ENCODE data around the gene CYP24A1. TPM values are rescaled to one million over a fixed set of nuclear protein-coding genes. Genes with fewer than 3 reads are reported as not detected.

The CYP24A1 gene
- total RNA-seq, 1 donor from 2014 or later: not detected

- Mint-ChIP-seq H3K27me3 (ENCODE audit: insufficient read depth, low read depth) (peaks cover 3% of the 10 kb centered on the region), H3K27ac (no peak overlapping the region), H3K4me1 (peaks cover 9% of the 10 kb centered on the region), H3K4me3 (no peak overlapping the region), H3K36me3 (no peaks in the 10 kb centered on the region), H3K9me3 (peaks cover 2% of the 10 kb centered on the region)
- TF ChIP-seq EZH2 (IDR thresholded peaks at IDR 0.05) (no peak), CTCF (IDR thresholded peaks at IDR 0.05) (no peak), EZH2phosphoT487 (IDR thresholded peaks at IDR 0.05) (no peak)
- no peak overlapping the region for H2AFZ ChIP-seq (replicated peaks)
- H3K79me2 ChIP-seq (ENCODE audit: low read depth): no peaks in the 10 kb centered on the region
- H4K20me1 ChIP-seq (ENCODE audit: low read depth): no peaks in the 10 kb centered on the region
- H3K27me3 ChIP-seq: no peaks in the 10 kb centered on the region
- H3K4me2 ChIP-seq: no peak overlapping the region
- no peak overlapping the region for H3K9ac ChIP-seq
- H3K9me3 ChIP-seq (ENCODE audit: low read depth): no peaks in the 10 kb centered on the region
- no peaks in the 10 kb centered on the region for H3F3A ChIP-seq (ENCODE audit: low read depth)
- no peak overlapping the region for H3K27ac ChIP-seq
- H3K36me3 ChIP-seq: no peaks in the 10 kb centered on the region
- H3K4me1 ChIP-seq: no peaks in the 10 kb centered on the region
- no peak for DNase-seq (ENCODE audit: low spot score)
- H3K4me3 ChIP-seq: no peak overlapping the region
These were observed 22.0 kb upstream of the CYP24A1 start for GRCh38 chr20:54195483-54196472.

GRCh38 chr20:54194724-54195438 lies 21.1 kb upstream of the CYP24A1 start:
- no peaks in the 10 kb centered on the region for H3K79me2 ChIP-seq (ENCODE audit: low read depth)
- no peak overlapping the region for H2AFZ ChIP-seq (replicated peaks)
- H3K9ac ChIP-seq: no peak overlapping the region
- Mint-ChIP-seq H3K27ac (no peak overlapping the region), H3K4me1 (peaks cover 9% of the 10 kb centered on the region), H3K4me3 (no peak overlapping the region), H3K9me3 (peaks cover 2% of the 10 kb centered on the region), H3K36me3 (no peaks in the 10 kb centered on the region), H3K27me3 (ENCODE audit: insufficient read depth, low read depth) (peaks cover 3% of the 10 kb centered on the region)
- H4K20me1 ChIP-seq (ENCODE audit: low read depth): no peaks in the 10 kb centered on the region
- DNase-seq (ENCODE audit: low spot score): no peak
- H3K27ac ChIP-seq: no peak overlapping the region
- H3F3A ChIP-seq (ENCODE audit: low read depth): no peaks in the 10 kb centered on the region
- H3K4me2 ChIP-seq: no peak overlapping the region
- H3K27me3 ChIP-seq: no peaks in the 10 kb centered on the region
- TF ChIP-seq EZH2 (IDR thresholded peaks at IDR 0.05) (no peak), EZH2phosphoT487 (IDR thresholded peaks at IDR 0.05) (no peak), CTCF (IDR thresholded peaks at IDR 0.05) (no peak)
- H3K36me3 ChIP-seq: no peaks in the 10 kb centered on the region
- no peaks in the 10 kb centered on the region for H3K4me1 ChIP-seq
- no peak overlapping the region for H3K4me3 ChIP-seq
- no peaks in the 10 kb centered on the region for H3K9me3 ChIP-seq (ENCODE audit: low read depth)

- TF ChIP-seq EZH2phosphoT487 (IDR thresholded peaks at IDR 0.05): no peak
- TF ChIP-seq CTCF (IDR thresholded peaks at IDR 0.05): no peak
- TF ChIP-seq EZH2 (IDR thresholded peaks at IDR 0.05): no peak
These were observed 20.0 kb upstream of the CYP24A1 start for GRCh38 chr20:54193817-54194216.

More at GRCh38 chr20:54193817-54194216, 20.0 kb upstream of the CYP24A1 start:
- Histone ChIP-seq H3K4me2 (no peak overlapping the region), H3K4me1 (no peaks in the 10 kb centered on the region), H3K9ac (no peak overlapping the region), H2AFZ (replicated peaks) (no peak overlapping the region), H3F3A (ENCODE audit: low read depth) (no peaks in the 10 kb centered on the region), H3K36me3 (no peaks in the 10 kb centered on the region), H3K4me3 (no peak overlapping the region), H4K20me1 (ENCODE audit: low read depth) (no peaks in the 10 kb centered on the region), H3K27me3 (no peaks in the 10 kb centered on the region), H3K27ac (no peak overlapping the region), H3K9me3 (ENCODE audit: low read depth) (no peaks in the 10 kb centered on the region), H3K79me2 (ENCODE audit: low read depth) (no peaks in the 10 kb centered on the region)
- Mint-ChIP-seq H3K9me3 (peaks cover 2% of the 10 kb centered on the region), H3K27me3 (ENCODE audit: insufficient read depth, low read depth) (peaks cover 3% of the 10 kb centered on the region), H3K4me3 (no peak overlapping the region), H3K27ac (no peak overlapping the region), H3K36me3 (no peaks in the 10 kb centered on the region), H3K4me1 (peaks cover 9% of the 10 kb centered on the region)
- no peak for DNase-seq (ENCODE audit: low spot score)

Measured in neural progenitor cell (in vitro differentiated cells).